ENCODE measurements around the gene NDFIP1.

The NDFIP1 gene

GRCh38 chr5:142109331-142110045, 909 bp downstream of the NDFIP1 start:
- FAIRE-seq (no peak), DNase-seq (ENCODE audit: insufficient read length, low spot score) (no peak)
- TF ChIP-seq CTCF (IDR thresholded peaks at IDR 0.05; ENCODE audit: insufficient read depth, missing control alignments): no peak

- DNase-seq (ENCODE audit: insufficient read length, low spot score): no peak
- FAIRE-seq: no peak
- no peak for TF ChIP-seq CTCF (IDR thresholded peaks at IDR 0.05; ENCODE audit: insufficient read depth, missing control alignments)
These were observed 1.5 kb downstream of the NDFIP1 start for GRCh38 chr5:142110046-142110531.

GRCh38 chr5:142110988-142111687, 2.6 kb downstream of the NDFIP1 start:
- no peak for TF ChIP-seq CTCF (IDR thresholded peaks at IDR 0.05; ENCODE audit: insufficient read depth, missing control alignments)
- DNase-seq (ENCODE audit: insufficient read length, low spot score) (no peak), FAIRE-seq (no peak)

GRCh38 chr5:142114687-142115086, 6.1 kb downstream of the NDFIP1 start:
- DNase-seq (ENCODE audit: insufficient read length, low spot score) (no peak), FAIRE-seq (no peak)
- no peak for TF ChIP-seq CTCF (IDR thresholded peaks at IDR 0.05; ENCODE audit: insufficient read depth, missing control alignments)

GRCh38 chr5:142115937-142116614, 7.5 kb downstream of the NDFIP1 start:
- DNase-seq (ENCODE audit: insufficient read length, low spot score): no peak
- no peak for TF ChIP-seq CTCF (IDR thresholded peaks at IDR 0.05; ENCODE audit: insufficient read depth, missing control alignments)
- no peak for FAIRE-seq

GRCh38 chr5:142117579-142118151, 9.1 kb downstream of the NDFIP1 start:
- no peak for TF ChIP-seq CTCF (IDR thresholded peaks at IDR 0.05; ENCODE audit: insufficient read depth, missing control alignments)
- no peak for FAIRE-seq
- no peak for DNase-seq (ENCODE audit: insufficient read length, low spot score)

All from D721Med (cell line).